Jurkat, Clone E6-1 (cell line): ENCODE measurements around the gene SMC4. TPM values are rescaled to one million over a fixed set of nuclear protein-coding genes. Genes with fewer than 3 reads are reported as not detected.
"Not testable (repeated sequence)": the region's sequence is repeated elsewhere in the genome, so short reads cannot be mapped to it uniquely, and the experiment has no call there.

ENCODE experiments used
- DNase-seq: peaks from one replicate; pipeline ENCODE4 v3.0.0-alpha.2; 2011; ENCODE audit warnings: low read depth, low spot score
- H3K4me3 ChIP-seq: 2 replicates; pipeline ENCODE4 v1.5.1; 2011; ENCODE audit warnings: mild to moderate bottlenecking, low read length, control low read depth, moderate library complexity
- polyA plus RNA-seq: library from polyadenylated mRNA; unstranded; fragments of >200 nt; gene quantifications from one replicate; pipeline ENCODE4 v1.2.1, GENCODE V29; 2012; ENCODE audit warnings: missing spikeins; ENCODE audit not compliant: insufficient read length, insufficient read depth

The SMC4 gene
- polyA plus RNA-seq, result 181 TPM

DNA sequence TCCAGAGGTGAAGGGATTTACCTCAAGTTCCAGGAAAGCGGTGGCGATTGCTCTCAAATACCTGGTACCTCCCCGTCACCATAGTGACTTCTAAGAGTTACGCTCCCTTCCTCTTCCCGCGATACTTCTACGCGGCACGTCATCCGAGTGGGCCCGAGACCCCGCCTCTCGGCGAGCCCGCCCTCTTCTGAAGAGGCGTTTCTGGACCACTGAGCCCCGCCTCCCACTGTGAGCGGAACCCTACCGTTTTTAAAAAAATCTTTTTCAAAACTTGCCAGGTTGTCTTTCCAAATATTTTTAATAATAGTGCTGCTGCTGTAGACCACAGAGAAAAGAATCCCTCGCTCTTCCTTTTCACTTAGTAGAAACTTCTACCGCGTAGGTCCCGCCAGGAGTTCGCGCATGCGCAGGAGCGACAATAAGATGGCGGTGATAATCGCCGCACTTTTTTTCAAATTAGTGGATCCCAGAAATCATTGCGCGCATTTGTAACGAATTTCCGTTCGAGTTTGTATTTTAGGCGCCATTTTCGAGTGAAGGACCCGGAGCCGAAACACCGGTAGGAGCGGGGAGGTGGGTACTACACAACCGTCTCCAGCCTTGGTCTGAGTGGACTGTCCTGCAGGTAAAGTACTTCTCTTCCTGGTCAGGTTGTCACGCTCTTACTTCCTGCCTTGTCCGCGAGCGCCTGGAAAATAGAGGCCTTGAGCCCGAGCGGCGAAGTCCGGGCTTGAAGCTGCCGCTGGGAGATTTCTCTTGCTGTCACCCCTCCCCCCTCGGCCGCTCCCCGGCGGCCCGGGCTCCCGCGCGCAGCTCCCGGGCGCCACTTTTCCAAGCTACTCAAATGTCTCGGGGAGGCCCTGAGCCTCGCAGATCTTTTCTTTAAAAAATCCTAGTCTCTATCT lies at the start of gene SMC4, which contains the start of gene IFT80:
SMC4 (plus strand) TSS at position 526 of the 905 bp plus-strand sequence. CDS start 1,177 bp downstream, outside the sequence.
IFT80 (minus strand) TSS at position 101 of the 905 bp plus-strand sequence. CDS start 14,625 bp downstream, outside the sequence.
- peak; percentile 94 for DNase-seq
- peak within 1 kb of the TSS; percentile 99 for H3K4me3 ChIP-seq

DNA sequence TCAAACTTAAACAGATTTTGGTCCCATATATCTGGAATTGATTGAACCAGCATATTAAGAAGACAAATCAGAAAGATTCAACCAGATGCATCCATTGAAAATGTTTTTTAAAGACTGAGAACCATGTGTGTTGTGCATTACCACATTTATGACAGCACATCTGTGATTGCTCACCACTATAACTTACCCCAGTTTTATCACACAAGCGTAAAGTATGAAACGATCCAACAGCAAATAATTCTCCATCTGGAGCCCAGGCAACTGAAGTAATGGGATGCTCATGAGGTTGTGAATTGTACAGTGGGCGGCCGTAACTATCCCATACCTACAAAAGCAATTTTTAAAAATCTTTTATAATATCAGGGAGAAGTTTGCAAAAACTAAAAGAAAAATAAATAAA lies 43.6 kb upstream of the SMC4 start:
- DNase-seq, result no peak
- no peak overlapping the region for H3K4me3 ChIP-seq

DNA sequence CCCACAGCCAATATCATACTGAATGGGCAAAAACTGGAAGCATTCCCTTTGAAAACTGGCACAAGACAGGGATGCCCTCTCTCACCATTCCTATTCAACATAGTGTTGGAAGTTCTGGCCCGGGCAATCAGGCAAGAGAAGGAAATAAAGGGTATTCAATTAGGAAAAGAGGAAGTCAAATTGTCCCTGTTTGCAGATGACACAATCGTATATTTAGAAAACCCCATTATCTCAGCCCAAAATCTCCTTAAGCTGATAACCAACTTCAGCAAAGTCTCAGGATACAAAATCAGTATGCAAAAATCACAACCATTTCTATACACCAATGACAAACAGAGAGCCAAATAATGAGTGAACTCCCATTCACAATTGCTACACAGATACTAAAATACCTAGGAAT lies 36.6 kb upstream of the SMC4 start:
- not testable (repeated sequence) for H3K4me3 ChIP-seq

DNA sequence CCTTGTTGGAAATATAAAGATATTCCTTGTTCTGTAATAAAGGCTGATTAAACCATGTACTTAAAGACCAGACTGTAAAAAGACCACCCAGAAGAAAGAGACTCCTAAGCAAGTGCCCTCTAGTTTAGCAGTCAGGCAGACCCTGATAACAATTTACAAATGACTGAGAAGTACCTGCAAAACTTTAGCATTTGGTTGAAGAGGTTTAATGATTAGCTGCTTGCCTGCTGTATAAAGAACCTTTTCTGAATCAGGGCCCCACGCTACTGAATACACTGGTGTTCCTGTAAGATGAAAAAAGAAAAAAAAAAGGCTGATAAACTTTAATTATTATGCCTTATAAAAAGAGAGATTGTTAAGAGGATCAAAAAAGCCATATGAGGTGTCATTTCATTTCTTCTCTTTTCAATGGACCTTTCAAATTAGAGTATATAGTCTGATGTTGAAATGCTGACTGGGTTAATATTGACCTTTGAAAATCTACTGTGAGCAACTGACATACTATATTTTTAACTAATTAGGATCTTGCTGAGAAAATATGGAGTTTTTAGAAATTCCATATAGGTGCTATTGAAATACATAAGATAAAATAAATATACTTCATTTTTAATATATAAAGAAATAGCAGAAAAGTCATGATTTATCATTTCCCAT lies 33.5 kb upstream of the SMC4 start:
- H3K4me3 ChIP-seq, result no peak overlapping the region
- no peak for DNase-seq

More for the DNA sequence above, 36.6 kb upstream of the SMC4 start:
- not testable (repeated sequence) for DNase-seq

DNA sequence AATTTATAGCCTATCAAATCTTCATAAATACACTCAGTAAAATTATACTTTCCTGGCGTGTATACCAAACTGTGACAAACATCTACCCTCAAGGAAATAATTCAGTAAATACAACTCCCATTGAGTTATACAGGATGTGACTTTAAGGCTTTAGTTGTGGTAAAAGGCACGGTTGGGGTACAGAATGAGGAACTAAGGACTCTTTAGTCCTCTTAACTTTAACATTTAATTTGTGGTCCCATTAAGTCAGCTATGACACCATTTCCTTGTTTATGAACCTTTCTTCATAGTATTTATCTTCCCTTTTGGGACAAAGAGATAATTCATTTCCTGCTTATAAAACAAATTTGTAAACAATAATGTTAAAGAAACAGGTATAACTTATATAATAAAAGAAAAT lies 30.6 kb upstream of the SMC4 start:
- peak; percentile 80 for DNase-seq

DNA sequence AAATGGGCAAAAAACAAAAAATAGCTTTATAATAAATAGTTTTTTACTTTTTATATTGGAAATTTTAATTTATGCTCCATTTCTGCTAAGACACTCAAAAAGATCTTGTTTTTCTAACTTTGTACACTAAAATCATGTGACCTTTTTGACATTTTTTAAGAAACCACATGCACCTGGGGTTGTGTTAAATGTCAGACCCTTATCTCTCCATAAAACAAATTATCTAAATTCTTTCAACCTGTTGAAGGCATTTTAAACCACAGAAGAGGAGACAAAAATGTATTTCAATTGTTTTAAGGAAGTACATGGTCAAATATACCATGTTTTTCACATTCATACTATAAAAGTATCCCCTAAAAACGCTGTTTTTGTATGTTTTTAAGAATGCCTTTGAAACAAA lies 29.7 kb upstream of the SMC4 start:
- DNase-seq, result peak; percentile 86

More for the DNA sequence above, 30.6 kb upstream of the SMC4 start:
- H3K4me3 ChIP-seq, result no peak overlapping the region

DNA sequence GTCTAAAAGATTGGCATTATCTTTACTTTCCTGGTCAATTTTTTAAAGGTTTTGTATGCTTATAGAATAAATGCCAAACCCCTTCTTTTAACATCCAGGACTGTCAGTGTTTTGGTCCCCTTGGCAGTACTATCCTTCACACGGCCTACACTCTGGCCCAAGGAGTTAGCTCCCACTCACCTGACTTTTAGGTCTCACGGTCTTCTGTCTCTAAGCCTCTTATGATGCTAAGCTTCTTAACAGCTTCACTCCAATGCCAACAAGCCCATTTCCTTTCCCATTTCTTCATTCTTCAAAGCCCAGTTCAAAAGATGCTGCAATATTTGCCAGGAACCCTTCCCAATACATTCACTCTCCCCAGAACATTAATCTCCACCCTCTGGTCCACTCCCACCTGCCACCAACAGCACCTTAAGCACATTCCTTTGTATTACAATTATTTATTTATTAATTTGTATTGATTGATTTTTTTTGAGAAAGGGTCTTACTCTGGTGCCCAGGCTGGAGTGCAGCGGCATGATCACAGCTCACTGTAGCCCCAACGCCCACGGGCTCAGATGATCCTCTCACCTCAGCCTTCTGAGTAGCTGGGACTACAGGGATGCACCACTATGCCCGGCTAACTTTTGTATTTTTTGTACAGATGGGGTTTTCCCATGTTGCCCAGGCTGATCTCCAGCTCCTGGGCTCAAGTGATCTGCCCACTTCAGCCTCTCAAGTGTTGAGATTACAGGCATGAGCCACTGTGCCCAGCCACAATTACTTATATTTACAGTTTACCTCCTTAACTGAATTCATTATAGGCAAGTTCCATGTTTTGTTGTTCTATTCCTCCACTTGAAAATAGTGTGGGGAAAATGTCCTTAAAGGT lies 28.2 kb upstream of the SMC4 start:
- DNase-seq, result no peak

More for the DNA sequence above, 29.7 kb upstream of the SMC4 start:
- no peak overlapping the region for H3K4me3 ChIP-seq

DNA sequence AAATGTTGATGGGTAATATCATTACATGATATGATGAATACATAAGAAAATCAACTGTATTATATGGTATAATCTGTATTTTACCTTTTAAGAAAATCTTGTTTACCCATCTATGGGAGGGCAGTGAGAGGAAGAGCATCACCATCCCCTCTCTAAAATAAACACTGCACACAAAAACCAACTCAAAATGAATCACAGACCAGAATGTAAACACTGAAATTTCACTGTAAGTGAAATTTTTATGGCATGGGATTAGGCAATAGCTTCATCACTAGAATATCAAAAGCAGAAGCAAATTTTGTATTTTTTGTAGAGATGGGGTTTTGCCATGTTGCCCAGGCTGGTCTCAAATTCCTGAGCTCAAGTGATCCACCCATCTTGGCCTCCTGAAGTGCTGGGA lies 26.7 kb upstream of the SMC4 start:
- no peak overlapping the region for H3K4me3 ChIP-seq
- DNase-seq, result no peak

More for the DNA sequence above, 28.2 kb upstream of the SMC4 start:
- no peak overlapping the region for H3K4me3 ChIP-seq

DNA sequence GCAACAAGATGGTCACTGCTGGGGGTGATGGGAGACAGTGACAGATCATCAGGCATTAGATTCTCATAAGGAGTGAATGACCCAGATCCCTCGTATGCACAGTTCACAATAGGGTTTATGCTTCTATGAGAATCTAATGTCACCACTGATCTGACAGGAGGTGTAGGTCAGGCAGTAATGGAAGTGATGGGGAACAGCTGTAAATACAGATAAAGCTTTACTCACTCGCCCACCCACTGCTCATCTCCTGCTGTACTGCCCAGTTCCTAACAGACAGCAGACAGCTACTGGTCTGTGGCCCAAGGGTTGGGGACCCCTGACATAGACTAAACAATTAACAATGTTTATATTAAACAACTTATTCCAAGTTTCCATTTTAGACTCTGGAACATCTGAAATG lies 25.8 kb upstream of the SMC4 start:
- no peak overlapping the region for H3K4me3 ChIP-seq
- no peak for DNase-seq

DNA sequence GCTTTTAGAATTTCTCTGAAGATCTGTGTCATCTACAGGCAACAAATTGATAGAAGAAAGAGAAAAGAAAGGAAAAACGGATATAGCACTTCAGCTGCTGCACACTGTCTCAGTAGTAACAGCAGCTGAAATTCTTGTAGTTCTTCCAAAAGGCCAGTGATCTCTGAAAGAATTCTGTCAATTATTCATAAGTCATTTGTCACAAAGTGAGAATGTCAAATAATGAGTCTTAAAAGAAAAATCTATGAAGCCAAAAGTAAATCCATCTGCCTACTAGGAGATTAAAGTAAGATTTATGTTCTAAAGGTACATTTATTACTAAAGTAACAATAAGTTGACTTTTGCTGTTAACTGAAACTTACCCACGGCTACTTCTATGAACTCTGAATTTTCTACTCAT lies 25.0 kb upstream of the SMC4 start:
- H3K4me3 ChIP-seq, result no peak overlapping the region
- DNase-seq, result no peak

DNA sequence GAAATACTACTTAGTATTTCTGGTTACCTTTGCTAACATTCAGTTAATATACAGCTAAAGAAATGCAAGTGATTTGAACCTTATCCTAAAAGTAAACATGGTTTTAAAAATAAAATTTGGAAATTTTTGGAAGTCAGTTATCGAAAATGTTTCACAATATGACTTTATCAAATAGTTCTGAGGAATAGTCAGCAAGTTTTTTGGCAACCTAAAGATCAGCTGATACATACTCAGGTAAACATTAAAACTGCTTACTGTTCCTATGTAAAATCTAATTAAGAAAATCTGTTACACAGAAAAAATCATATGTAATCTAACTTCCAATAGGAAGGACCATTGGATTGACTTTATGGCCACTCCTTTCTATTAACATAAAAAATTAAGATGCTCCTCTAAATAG lies 24.5 kb upstream of the SMC4 start:
- H3K4me3 ChIP-seq, result no peak overlapping the region
- no peak for DNase-seq

DNA sequence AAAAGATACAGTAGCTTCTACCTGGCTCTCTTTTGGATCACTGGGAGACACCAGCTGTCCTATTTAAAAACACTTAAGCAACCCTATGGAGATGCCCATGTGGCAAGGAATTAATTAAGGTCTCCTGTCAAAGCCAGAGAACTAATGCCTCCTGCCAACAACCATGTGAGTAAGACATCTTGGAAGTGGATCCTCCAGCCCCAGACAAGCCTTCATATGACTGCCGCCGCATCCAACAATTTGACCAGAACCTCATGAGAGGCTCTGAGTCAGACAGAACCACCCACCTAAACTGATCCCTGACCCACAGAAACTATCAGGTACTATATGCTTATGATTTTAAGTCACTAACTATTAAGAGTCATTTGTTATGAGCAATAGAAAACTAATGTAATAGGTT lies 22.8 kb upstream of the SMC4 start:
- no peak for DNase-seq
- no peak overlapping the region for H3K4me3 ChIP-seq

DNA sequence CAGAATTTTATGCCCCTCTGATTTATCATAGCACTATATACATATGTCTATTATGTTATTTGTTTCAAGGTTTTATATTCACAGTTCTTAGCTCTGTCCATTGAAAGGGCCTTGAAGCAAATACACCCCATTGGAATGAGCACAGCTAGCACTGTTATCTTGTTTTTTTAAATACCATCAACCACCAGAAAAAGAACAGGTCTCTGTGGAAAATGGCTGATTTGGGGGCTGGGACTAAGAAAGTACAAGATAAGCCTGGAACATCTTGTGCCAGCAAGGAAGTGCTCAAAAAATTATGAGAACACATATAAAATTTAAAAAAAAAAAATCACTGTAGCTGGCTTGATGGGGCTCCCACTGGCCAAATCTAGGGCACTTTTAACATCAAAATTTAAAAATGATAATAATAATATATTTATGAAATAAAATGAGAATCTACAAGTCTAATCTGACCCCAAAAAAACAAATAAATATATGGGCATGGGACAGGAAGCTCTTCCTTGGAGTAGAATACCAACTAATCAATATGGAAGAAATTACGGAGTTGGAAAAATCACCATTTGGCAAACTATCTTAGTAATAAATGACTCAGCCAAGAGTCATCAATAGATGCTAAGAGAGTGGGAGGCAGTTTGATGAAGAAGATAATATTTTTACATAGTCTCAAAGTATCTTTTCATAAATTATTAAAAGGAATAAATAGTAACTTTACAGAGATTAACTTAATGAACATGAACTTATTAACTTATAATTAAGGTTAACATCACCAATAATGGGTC lies 20.9 kb upstream of the SMC4 start:
- no peak for DNase-seq

DNA sequence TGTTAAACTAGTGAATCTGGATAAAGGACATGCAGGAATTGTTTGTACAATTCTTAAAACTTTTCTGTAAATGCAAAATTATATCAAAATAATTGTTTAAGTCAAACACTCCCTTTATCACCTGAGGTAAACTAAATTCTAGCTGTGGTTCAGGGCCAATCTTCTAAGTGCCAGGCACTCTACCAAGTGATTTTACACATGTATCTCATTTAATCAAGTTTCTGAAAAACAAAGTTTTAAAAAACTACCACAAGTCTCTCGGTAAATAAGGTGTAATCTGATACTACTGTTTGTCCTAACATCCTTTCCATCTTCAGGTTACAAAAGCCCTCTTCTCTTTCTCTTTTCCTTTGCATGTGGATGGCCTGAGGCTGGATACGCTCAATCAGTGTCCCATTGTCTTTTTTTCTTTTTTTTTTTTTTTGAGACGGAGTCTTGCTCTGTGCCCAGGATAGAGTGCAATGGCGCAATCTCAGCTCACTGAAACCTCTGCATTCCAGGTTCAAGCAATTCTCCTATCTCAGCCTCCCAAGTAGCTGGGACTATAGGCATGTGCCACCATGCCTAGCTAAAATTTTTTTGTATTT lies 19.7 kb upstream of the SMC4 start:
- H3K4me3 ChIP-seq, result no peak overlapping the region
- DNase-seq, result no peak

More for the DNA sequence above, 20.9 kb upstream of the SMC4 start:
- no peak overlapping the region for H3K4me3 ChIP-seq

DNA sequence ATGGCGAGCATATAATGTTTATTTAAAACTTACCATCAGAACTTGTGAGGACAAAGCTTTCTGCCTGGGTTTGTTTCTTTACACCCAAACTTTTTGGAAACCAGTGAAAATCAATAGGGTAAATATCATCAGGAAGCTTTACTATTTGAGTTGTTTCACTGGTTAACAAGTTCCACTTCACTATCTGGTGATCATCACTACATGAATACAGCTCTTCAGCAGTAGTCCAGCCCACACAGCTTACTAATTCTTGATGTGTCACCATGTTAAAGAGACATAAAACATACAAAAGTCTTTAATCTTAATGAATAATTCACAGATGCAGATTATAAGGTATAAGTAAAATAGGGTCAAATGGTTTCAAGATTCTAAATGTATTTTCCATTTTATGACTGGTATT lies 18.0 kb upstream of the SMC4 start:
- no peak for DNase-seq
- no peak overlapping the region for H3K4me3 ChIP-seq

DNA sequence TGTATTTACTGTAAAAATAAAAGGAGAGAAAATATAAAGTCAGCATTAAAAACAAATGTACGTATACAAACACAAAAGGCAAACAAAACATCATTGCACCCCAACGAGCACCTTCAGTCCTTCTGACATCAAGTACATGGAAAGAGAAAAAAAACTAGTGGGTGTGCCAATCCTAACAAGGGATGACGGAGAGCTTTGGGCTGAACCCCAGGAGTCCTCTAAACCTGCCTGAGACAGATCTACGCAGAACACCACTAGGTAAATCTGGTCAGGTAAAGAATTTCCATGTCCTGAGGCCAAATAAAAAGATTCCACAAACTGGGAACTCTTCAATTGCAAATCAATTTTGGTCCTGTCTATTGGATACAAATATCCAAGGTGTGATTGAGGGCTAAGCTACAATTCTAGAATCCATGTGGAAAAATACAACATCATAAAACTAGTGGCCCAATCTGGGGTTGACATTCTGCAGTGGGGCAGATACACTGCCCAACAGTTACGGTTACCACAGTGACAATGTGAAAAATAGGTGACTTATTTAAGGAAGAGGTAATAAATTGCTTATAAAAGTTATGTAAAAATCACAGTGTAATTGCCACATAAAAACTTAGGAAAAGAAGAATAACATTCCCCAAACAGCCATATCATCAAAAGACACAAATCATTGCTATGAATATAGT lies 14.7 kb upstream of the SMC4 start:
- H3K4me3 ChIP-seq, result no peak overlapping the region
- DNase-seq, result no peak

DNA sequence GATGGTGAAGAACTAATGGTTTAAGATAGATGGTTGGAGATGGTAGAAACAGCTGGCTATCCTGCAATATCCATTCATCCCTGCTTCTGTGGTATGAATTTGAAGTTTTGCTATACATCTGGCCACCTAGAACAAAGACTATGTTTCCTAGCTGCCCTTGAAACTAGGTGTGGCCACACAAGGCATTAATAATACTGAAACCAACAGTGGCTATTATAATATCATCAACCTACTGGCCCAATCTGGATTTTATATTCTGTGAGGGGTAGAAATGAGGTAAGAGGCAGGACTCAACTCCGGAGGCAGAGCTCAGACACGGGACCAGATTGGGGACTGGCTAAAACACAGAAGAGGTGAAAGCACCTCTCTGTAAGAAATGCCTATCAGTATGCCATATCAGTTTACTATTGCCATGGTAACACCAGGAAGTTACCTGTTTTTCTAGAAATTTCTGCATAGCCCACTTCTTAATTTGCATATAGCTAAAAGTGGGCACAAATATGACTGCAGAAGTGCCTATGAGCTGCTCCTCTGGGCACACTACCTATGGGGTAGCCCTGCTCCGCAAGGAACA lies 8.8 kb upstream of the SMC4 start:
- no peak for DNase-seq
- H3K4me3 ChIP-seq, result no peak overlapping the region
